HepG2 (cell line): Measurements from ENCODE around the gene RASAL3. TPM values are rescaled to one million over a fixed set of nuclear protein-coding genes. Genes with fewer than 3 reads are reported as not detected.

Source experiments
- ATF2 ChIP-seq: sonication (generic); formaldehyde crosslinking; IDR thresholded peaks from 2 replicates; pipeline ENCODE4 v1.4.0; 2020; ENCODE audit warnings: missing genetic modification reagents
- BCL6 ChIP-seq: IDR thresholded peaks from 2 replicates; pipeline ENCODE4 v1.6.1; 2016; ENCODE audit warnings: missing genetic modification reagents, missing compliant biosample characterization
- GABPA ChIP-seq, 2 experiments: IDR thresholded peaks; 2 replicates each; pipeline ENCODE4 v1.6.1; 2011 to 2016; ENCODE audit warnings: low read depth in 2 of 2, low read length in 1 of 2, missing biosample characterization in 1 of 2, missing genetic modification characterization in 1 of 2
- GABPB1 ChIP-seq: IDR thresholded peaks from 2 replicates; pipeline ENCODE4 v1.6.1; 2016; ENCODE audit warnings: mild to moderate bottlenecking, missing genetic modification reagents, moderate library complexity, missing compliant biosample characterization
- GLI4 ChIP-seq: sonication (generic); formaldehyde crosslinking; IDR thresholded peaks from 2 replicates; pipeline ENCODE4 v1.5.1; 2020; ENCODE audit warnings: missing genetic modification reagents, mild to moderate bottlenecking, moderate library complexity, borderline replicate concordance
- GTF3A ChIP-seq: sonication (generic); formaldehyde crosslinking; conservative IDR thresholded peaks from 2 replicates; pipeline ENCODE4 v1.4.0; 2020; ENCODE audit warnings: mild to moderate bottlenecking, missing genetic modification reagents
- HMGXB4 ChIP-seq, 2 experiments: sonication (generic) in 1 of 2; formaldehyde crosslinking in 1 of 2; IDR thresholded peaks; 2 replicates each; pipeline versions ENCODE4 v1.4.0 to v1.6.1; 2018 to 2020; ENCODE audit warnings: missing genetic modification reagents in 2 of 2, borderline replicate concordance in 1 of 2, low read depth in 1 of 2, mild to moderate bottlenecking in 1 of 2, missing biosample characterization in 1 of 2
- JUNB ChIP-seq: sonication (generic); formaldehyde crosslinking; IDR thresholded peaks from 2 replicates; pipeline ENCODE4 v1.8.0; 2022; ENCODE audit warnings: missing genetic modification reagents, mild to moderate bottlenecking, borderline replicate concordance
- NBN ChIP-seq: fragments of 450-650 bp; conservative IDR thresholded peaks from 2 replicates; pipeline ENCODE4 v1.6.1; 2017
- PBX2 ChIP-seq: IDR thresholded peaks from 2 replicates; pipeline ENCODE4 v1.6.1; 2016; ENCODE audit warnings: control low read depth
- SMARCE1 ChIP-seq: fragments of 450-650 bp; IDR thresholded peaks from 2 replicates; pipeline ENCODE4 v1.6.1; 2017; ENCODE audit warnings: borderline replicate concordance
- TMF1 ChIP-seq: sonication (generic); formaldehyde crosslinking; IDR thresholded peaks from 2 replicates; pipeline ENCODE4 v1.8.1; 2022; ENCODE audit warnings: low read depth, missing genetic modification reagents
- TOPORS ChIP-seq: sonication (generic); formaldehyde crosslinking; IDR thresholded peaks from 2 replicates; pipeline ENCODE4 v1.8.0; 2023; ENCODE audit warnings: mild to moderate bottlenecking, missing genetic modification reagents
- YEATS2 ChIP-seq: sonication (generic); formaldehyde crosslinking; IDR thresholded peaks from 2 replicates; pipeline ENCODE4 v1.4.0; 2020; ENCODE audit warnings: missing genetic modification reagents, borderline replicate concordance
- ZBED4 ChIP-seq: sonication (generic); formaldehyde crosslinking; IDR thresholded peaks from 2 replicates; pipeline ENCODE4 v1.4.0; 2020; ENCODE audit warnings: missing genetic modification reagents, borderline replicate concordance
- ZFX ChIP-seq: sonication (generic); formaldehyde crosslinking; IDR thresholded peaks from 2 replicates; pipeline ENCODE4 v1.4.0; 2020; ENCODE audit warnings: mild to moderate bottlenecking, low read depth, missing genetic modification reagents, moderate library complexity
- ZNF33A ChIP-seq: sonication (generic); formaldehyde crosslinking; IDR thresholded peaks from 2 replicates; pipeline ENCODE4 v1.5.1; 2020; ENCODE audit warnings: missing genetic modification reagents, mild to moderate bottlenecking, moderate library complexity, borderline replicate concordance
- ZNF446 ChIP-seq: sonication (generic); formaldehyde crosslinking; IDR thresholded peaks from 2 replicates; pipeline ENCODE4 v1.5.0; 2020; ENCODE audit warnings: mild to moderate bottlenecking, missing genetic modification reagents
- ZNF674 ChIP-seq: sonication (generic); formaldehyde crosslinking; IDR thresholded peaks from 2 replicates; pipeline ENCODE4 v1.5.0; 2020; ENCODE audit warnings: low read depth, mild to moderate bottlenecking, missing genetic modification reagents
- ZNF713 ChIP-seq: sonication (generic); formaldehyde crosslinking; IDR thresholded peaks from 2 replicates; pipeline ENCODE4 v1.4.0; 2020; ENCODE audit warnings: mild to moderate bottlenecking, missing genetic modification reagents
- ZNF781 ChIP-seq: sonication (generic); formaldehyde crosslinking; IDR thresholded peaks from 2 replicates; pipeline ENCODE4 v1.5.1; 2020; ENCODE audit warnings: borderline replicate concordance, mild to moderate bottlenecking, missing genetic modification reagents; ENCODE audit errors: not compliant biosample characterization
- polyA plus RNA-seq, 8 experiments: library from polyadenylated mRNA; depleted of rRNA in 3 of 8; stranded (reverse) in 7 of 8; unstranded in 1 of 8; fragments of >200 nt; fragmentation: Illumina TruSeq in 4 of 8; extraction: Trizol in 4 of 8; gene quantifications; 2 replicates each; pipeline versions ENCODE4 v1.2.1 to v1.2.3, GENCODE V29; 2011 to 2016; ENCODE audit warnings: low read depth in 4 of 8, missing spikeins in 1 of 8, mixed read lengths in 1 of 8; ENCODE audit not compliant: insufficient read depth in 1 of 8
- total RNA-seq, 5 experiments: library from RNA; depleted of rRNA; stranded (reverse); fragments of >200 nt; fragmentation: Illumina TruSeq; extraction: Trizol; gene quantifications; 2 replicates each; pipeline ENCODE4 v1.2.3, GENCODE V29; 2016; ENCODE audit warnings: low read depth in 1 of 5

RASAL3 gene
- total and polyA plus RNA-seq, 2 of the 13 experiments (the other 11 are each of a cell fraction or from before 2014, with no cell fraction given): not detected

GRCh38 chr19:15437355-15438123 lies 26.8 kb downstream of the RASAL3 start (continued):
- no peak for TF ChIP-seq ZNF713 (CRISPR knock-in tag)
- no peak for TF ChIP-seq ZNF674 (CRISPR knock-in tag)
- TF ChIP-seq GTF3A (CRISPR knock-in tag): no peak
- TF ChIP-seq YEATS2 (CRISPR knock-in tag): no peak
- TF ChIP-seq JUNB (CRISPR knock-in tag): no peak
- no peak for TF ChIP-seq ZBED4 (CRISPR knock-in tag)
- no peak for TF ChIP-seq ZNF781 (CRISPR knock-in tag)
- no peak for TF ChIP-seq ZNF446
- TF ChIP-seq TOPORS (CRISPR knock-in tag): no peak
- no peak for TF ChIP-seq PBX2 (CRISPR knock-in tag)
- TF ChIP-seq ATF2: no peak
- 0 out of 4 replicates have a peak, but pooled peaks of 1 of the 2 experiments have one; percentile 34 for TF ChIP-seq HMGXB4 (CRISPR knock-in tag; IDR thresholded peaks at IDR 0.05; ENCODE audit: borderline replicate concordance in 1 of 2, low read depth in 1 of 2)
- TF ChIP-seq GABPA (IDR thresholded peaks at IDR 0.05; ENCODE audit: low read depth, low read length): no peak
- no peak for TF ChIP-seq GABPA (CRISPR knock-in tag; IDR thresholded peaks at IDR 0.05; ENCODE audit: low read depth)
- no peak for TF ChIP-seq GABPB1 (CRISPR knock-in tag)
- TF ChIP-seq GLI4 (CRISPR knock-in tag): no peak
- no peak for TF ChIP-seq BCL6 (CRISPR knock-in tag)
- TF ChIP-seq SMARCE1: no peak
- TF ChIP-seq ZFX (CRISPR knock-in tag): no peak
- TF ChIP-seq NBN: no peak
- TF ChIP-seq ZNF33A (CRISPR knock-in tag): no peak
- TF ChIP-seq TMF1 (CRISPR knock-in tag): no peak
